ENCODE measurements around the gene FSTL3.
"Not testable (repeated sequence)": the region's sequence is repeated elsewhere in the genome, so short reads cannot be mapped to it uniquely, and the experiment has no call there.

The FSTL3 gene

DNA sequence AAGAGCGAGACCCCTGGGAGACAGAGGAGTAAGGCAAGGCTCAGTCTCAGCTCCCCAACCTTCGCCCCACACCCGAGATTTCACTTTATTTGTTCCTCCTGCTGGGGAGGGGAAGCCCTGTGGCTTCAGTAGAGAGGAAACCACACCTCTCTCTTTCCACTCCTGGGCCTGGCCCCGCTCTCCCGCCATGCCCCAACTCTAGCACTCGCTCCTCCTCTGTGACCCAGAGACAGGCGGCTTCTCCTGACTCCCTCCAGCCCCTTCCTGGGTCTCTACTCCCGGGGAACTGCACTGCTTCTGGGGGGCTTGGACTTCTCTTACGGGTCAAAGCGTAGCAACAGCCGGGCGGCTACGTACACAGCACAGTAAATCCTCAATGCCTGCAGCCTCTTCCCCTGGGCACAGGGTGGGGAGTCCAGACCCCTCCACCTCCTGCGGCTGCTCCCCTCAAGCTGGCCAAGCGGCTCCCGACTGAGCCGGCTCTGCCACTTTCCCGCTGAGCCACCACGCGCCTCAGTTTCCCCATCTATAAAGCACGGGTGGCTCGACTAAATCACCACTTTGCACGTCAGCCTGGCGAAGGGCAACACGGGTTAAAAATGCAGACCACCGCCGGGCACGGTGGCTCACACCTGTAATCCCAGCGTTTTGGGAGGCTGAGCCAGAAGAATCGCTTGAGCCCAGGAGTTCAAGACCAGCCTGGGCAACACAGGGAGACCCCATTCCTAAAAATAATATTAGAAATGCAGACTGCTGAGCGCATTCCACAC lies 14.6 kb upstream of the FSTL3 start:
- DNase-seq: peak; percentile 69

DNA sequence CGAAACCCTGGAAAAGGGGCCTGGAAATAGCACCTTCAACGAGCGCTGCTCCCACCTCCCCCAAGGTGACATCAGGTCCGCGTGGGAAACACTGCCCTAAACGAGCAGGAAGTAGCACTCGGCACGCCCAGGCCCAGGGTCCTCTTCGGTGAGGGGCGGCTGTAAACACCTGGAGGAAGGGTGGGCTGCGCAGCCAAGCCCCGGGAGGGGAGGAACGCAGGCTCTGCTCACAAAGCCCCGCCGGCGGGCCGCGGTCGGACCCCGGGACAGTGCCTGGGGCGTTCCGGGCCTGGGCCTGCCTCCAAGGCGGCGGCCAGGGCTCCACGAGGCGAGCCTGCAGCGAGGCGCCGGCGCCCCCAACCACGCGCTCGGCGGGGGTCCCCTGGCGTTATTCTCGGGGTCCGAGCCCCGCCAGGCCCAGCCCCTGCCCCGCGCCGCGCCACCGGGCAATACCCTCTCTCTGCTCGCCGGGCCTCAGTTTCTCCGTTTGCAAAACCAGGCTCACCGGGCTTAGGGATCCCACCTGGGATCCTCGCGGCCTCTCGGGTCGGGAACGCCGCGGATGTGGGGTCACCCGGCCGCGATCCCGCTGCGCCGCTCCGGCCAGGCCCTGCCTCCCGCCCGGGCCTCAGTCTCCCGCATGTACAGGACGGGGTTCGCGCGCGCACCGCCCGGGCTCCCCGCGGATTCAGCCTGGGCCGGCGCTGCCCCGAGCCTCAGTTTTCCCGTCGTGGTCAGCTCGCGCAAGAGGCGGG lies 13.8 kb upstream of the FSTL3 start:
- peak; percentile 78 for DNase-seq

DNA sequence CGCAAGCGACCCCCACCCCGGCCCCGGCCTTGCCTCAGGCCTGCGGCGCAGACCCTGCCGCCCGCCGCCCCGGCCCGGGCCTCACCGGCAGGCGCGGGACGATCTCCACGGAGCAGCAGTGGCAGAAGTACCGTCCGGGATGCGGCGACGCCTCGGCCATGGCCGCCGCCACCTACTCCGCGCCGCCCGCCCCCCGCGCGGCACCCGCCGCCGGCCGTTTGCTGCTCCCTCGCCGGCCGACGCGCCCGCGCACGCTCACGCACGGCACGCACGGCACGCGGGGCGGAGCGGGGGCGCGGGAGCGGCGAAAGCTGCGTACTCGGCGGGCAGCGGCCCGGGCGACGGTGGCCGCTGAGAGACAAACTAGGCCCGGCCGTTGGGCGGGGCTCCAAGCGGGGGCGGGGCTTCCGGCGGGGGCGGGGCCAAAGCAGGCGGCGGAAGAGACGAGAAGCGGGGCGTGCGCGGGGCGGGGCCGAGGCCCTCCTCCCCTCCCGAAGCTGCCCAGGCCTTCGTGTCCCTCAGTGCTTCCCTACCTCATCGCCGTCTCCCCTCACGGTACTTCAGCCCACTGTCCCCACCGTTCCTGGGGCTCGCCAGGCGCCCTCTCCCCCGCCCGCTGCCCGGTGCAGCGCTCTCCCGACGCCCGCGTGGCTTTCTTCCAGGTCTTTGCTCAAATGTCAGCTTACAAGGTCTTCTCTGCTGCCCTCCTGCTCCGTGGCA lies 13.1 kb upstream of the FSTL3 start, which contains the start of gene RNF126:
RNF126 (minus strand) TSS at position 253 of the 720 bp plus-strand sequence; CDS start at position 160, 93 bp downstream.
- peak; percentile 91 for DNase-seq

DNA sequence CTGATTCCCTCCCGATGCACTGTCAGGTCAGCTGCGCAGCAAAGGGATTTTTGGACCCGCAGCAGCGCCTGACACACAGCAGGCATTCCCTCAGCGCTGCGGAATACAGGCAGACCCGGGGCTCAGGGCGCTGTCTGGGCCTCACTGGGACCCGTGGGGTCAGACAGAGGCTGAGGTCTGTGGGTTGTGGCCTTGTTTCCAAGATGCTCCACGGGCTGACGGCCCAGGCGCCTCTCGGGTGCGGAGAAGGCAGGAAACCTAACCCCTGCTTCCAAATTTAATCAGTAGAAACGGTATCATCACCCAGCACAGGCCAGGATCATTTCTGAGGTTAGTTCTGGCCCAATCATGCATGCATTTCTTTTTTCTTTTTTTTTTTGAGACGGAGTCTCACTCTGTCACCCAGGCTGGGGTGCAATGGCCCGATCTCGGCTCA lies 12.5 kb upstream of the FSTL3 start:
- no peak for DNase-seq

DNA sequence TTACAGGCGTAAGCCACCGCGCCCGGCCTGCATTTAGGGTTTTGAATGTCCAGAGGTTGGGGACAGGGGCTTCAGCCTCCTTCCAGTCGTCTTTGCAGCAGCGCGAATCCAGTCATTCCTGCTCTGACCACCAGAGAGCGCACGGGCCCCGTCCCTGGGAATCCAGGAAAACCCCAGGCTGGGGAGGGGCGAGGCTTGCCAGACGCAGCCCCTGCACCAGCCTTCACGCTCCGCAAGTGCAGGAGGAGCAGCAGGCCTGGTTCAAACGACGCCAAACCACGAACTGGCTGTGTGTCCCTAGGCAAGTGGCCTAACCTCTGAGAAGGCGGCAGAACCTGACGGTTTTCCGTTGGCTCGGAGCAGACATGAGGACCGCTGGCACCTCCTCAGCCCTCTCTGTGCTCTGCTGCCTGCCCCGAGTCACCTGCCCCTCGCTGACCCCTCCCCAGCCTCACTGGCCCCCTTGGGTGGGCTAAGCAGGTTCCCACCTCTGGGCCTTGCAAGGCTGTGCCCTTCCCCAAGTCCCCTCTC lies 11.2 kb upstream of the FSTL3 start:
- peak; percentile 86 for DNase-seq

DNA sequence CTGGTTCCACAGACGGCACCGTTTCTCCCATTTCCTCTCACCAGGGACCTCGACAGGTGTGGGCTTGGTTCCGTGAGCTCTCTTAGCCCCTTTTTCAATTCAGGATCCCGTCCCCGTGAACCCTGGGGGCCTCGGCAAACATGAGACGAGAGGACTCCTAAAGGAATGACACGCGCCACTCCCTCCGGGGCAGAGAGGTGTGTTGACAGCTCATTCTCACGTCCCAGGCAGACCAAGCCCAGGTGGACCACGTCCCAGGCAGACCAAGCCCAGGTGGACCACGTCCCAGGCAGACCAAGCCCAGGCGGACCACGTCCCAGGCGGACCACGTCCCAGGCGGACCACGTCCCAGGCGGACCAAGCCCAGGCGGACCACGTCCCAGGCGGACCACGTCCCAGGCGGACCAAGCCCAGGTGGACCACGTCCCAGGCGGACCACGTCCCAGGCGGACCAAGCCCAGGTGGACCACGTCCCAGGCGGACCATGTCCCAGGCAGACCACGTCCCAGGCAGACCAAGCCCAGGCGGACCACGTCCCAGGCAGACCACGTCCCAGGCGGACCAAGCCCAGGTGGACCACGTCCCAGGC lies 9.1 kb upstream of the FSTL3 start:
- not testable (repeated sequence) for DNase-seq

DNA sequence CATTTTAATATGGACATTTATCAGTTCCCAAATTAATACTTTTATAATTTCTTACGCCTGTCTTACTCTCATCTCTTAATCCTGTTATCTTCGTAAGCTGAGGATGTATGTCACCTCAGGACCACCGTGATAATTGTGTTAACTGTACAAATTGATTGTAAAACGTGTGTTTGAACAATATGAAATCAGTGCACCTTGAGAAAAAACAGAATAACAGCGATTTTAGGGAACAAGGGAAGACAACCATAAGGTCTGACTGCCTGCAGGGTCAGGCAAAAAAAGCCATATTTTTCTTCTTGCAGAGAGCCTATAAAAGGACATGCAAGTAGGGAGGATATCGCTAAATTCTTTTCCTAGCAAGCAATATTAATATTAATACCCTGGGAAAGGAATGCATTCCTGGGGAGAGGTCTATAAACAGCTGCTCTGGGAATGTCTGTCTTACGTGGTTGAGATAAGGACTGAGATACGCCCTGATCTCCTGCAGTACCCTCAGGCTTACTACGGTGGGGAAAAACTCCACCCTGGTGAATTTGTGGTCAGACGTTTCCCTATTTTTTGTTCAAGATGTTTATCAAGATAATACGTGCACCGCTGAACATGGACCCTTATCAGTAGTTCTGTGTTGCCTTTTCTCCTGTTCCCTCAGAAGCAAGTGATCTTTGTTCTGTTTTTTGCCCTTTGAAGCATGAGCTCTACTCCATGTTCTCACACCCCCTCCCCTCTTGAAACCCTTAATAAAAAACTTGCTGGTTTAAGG lies 7.3 kb upstream of the FSTL3 start:
- not testable (repeated sequence) for DNase-seq

DNA sequence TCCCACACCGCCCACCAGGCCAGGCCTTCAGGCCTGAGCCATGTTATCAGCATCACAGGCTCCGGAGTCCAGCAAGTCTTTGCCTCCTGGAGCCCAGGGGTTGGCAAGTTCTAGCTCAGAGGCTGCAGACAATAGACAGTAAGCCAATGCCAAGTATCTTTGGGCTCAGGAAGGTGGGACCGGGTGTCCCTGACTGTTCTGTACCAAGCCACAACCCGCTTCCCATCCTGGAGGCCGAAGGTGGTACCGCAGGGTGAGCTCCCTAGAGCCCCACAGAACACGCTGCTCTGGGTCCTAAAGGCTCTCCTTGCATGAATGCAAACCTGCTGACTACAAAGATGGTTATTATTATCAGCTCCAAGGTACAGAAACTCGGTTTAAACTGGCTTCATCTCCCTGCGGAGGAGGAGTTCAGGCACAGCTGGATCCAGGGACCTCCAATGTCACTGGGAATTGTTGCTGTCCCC lies 5.5 kb upstream of the FSTL3 start:
- no peak for DNase-seq

DNA sequence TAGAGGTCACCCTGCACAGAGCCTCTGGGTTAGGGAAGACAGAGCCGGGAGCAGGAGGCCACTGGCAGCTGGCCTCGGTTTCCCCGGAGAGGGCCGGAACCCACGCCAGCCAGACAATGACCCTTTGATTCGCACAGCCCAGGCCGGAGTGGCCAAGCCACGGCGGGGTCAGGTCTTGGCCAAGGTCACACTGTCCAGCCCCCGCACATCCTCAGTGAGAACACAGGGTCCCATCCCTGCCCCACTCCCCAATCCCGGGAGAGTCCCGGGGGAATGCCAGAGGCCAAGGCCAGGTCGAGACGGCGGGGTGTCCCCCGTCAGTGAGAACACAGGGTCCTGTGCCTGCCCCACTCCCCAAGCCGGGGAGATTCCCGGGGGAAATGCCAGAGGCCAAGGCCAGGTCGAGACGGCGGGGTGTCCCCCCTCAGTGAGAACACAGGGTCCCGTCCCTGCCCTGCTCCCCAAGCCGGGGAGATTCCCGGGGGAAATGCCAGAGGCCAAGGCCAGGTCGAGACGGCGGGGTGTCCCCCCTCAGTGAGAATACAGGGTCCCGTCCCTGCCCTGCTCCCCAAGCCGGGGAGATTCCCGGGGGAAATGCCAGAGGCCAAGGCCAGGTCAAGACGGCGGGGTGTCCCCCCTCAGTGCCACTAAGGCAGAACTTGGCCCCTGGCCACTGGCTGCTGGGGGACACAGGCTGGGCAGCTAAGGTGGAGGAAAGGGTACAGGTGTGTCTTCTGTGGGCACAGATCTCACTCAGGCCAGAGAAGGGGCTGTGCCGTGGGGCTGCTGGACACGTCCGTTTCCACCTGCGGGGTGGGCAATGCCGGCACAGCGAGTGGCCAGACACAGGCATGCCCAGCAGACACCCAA lies 1.7 kb upstream of the FSTL3 start:
- DNase-seq: no peak

DNA sequence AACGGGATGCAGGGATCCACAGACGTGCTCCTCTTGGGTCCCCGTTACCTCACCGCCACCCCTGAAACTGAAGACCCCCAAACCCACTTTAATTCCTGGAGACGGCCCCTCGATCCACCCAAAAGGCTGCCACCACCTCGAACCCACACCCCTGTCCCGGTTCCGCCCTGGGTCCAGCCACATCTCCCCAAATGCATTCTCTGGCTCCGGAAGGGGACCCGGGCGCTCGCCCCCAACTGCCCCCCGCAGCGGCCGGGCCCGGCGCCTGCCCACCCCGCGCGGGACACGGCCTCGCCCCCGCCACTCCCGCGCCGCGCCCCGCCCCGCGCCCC lies 219 bp upstream of the FSTL3 start:
- no peak for DNase-seq

DNA sequence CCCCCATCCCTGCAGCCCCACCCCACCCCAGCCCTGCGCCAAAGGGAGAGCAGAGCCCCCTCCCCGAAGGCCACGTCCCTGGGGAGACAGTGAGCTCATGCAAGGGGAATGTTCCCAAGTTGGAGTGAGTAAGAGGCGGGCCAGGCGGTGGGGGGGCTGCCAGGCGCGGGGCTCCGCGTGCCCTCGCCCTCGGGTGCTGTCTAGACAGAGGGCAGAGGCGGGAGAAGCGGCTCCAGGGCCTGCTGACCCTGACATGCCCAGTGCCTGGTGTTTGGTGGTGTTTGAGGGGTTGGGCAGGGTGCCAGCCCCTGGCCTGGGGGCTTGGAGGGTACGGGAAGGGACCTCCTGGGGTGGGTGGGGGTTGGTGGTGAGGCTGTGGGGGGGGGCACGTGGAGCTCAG lies 1.0 kb downstream of the FSTL3 start:
- DNase-seq: no peak

DNA sequence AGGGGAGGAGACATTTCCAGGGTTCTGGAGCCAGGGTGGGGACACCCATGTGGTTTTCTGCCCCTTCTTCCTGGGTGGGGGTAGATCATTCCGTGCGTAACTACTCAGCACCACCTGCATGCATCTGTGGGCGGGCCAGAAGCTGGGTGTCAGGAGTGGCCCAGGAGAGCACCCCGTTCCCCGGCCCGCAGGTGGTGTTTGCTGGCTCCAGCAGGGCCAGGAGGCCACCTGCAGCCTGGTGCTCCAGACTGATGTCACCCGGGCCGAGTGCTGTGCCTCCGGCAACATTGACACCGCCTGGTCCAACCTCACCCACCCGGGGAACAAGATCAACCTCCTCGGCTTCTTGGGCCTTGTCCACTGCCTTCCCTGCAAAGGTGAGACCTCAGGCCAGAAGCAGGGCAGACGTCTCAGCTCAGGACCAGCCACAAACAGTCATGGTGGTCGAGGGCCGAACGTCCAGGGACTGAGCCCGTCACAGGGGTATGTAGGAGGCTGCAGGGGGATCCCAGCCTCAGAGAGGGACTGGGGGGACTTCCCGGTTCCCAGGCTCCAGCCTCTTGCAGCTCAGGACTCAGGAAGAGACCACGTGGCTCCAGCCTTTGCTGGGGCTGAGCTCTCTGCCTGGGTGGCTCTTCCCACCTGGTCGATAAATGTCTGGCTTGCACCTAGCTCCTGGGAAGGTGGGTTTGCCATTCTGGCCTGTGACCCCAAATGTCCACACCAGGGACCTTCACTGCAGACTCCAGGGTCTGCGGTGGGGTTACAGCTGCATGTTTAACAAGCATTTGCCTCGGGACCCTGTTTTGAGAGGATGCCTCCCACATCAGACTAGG lies 1.6 kb downstream of the FSTL3 start:
- DNase-seq: no peak

DNA sequence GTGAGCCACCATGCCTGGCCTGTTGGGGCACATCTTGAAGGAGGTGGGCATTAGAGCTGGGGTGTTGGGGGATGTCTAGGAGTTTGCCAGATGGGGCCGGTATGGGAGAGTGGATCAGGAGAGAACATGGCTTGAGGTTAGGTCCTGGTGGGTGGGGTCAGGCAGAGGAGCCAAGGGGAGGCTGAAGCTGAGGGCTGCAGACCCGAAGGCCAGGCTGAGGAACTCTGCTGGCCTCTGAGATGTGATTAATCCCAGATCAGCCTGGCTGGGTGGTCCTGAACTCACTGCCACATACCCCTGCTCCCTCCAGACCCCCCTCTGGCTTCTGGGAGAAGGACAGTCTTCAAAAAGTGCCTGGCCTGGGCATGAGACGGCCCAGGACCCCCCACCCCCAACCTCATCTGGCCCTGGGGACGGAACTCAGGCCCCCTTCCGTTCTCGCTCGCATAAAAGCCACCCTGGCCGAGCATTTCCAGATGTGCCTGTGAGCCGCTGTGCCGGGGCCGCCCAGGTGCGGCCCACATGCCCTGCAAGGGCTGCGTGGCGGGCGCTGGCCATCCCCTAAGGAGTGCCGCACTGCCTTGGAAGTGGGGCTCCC lies 2.7 kb downstream of the FSTL3 start:
- no peak for DNase-seq

DNA sequence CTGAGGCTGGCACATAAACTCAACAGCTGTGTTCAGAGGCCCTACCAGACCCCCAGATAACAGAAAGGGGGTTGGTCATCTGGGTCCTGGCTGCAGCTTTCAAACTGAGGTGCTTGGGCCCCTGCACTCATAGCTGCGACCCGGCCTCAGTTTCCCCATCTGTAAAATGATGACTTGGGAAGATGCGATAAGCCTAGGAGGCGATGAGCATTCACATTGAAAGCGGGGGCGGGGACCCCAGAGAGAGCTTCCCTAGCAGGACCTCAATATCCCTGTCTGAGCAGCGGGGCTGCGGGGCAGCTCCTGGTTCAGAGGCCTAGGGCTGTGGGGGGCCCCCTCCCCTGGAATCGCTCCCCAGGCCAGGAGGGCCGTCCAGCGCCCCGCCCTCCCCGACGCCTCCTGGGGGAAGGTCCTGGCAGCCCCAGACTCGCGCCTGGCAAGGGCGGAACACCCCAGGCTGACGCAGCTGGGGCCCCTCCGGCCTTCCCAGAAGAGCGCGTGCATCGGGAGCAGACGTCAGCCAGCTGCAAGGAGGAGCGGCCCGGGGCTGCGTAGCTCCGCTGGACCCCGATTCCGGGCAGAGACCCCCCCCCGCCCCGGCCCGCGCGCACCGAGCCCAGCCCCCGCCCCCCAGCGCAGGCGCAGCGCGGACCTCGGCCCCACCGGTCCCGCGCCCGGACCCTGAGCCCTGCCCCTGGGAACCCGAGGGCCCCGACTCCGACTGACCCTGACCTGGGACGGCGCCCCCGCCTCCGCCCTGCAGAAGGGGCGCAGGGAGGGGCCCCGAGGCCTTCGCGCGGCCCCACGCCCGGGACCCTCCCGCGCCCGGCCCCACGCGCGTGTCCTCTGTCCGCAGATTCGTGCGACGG lies 3.5 kb downstream of the FSTL3 start:
- DNase-seq: peak; percentile 31

DNA sequence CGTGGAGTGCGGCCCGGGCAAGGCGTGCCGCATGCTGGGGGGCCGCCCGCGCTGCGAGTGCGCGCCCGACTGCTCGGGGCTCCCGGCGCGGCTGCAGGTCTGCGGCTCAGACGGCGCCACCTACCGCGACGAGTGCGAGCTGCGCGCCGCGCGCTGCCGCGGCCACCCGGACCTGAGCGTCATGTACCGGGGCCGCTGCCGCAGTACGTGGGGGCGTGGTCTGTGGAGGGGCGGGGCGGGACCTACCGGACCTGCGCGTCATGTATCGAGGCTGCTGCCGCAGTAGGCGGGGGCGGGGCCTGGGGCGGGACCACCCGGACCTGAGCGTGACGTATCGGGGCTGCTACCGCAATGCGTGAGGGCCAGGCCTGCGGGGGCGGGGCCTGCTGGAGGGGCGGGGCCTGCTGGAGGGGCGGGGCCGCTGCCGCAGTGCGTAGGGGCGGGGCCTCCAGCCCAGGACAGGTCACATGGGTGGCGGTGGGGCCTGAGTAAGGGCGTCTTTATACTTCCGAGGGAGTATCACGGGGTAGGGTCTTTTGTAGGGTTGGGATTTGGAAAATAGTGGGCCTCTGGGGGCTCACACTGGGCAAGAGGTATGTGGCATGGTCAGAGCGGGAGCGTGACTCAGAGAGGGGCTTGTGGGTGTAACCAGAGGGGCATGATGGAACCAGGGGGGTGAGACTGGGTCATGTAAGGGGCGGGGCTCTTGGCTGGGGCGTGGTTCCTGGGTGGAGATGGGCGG lies 4.3 kb downstream of the FSTL3 start:
- peak; percentile 99 for DNase-seq

DNA sequence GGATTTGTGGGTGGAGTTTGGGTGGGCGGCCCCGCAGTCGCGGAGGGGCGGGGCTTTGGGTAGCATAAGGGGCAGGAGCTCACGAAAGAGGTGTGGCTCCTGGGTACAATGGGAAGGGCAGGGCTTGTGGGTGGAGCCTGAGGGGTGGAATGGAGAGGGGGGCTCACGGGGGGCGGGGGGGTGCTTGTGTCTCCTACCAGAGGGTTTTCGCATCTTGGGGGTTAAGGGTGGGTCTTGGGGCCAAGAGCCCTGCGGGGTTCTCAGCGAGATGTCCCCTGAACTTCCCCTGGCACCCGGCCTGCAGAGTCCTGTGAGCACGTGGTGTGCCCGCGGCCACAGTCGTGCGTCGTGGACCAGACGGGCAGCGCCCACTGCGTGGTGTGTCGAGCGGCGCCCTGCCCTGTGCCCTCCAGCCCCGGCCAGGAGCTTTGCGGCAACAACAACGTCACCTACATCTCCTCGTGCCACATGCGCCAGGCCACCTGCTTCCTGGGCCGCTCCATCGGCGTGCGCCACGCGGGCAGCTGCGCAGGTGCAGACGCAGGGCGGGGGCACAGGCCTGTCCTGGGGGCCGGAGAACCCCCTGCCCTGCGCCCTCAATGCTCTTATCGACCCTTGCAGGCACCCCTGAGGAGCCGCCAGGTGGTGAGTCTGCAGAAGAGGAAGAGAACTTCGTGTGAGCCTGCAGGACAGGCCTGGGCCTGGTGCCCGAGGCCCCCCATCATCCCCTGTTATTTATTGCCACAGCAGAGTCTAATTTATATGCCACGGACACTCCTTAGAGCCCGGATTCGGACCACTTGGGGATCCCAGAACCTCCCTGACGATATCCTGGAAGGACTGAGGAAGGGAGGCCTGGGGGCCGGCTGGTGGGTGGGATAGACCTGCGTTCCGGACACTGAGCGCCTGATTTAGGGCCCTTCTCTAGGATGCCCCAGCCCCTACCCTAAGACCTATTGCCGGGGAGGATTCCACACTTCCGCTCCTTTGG lies 5.1 kb downstream of the FSTL3 start:
- no peak for DNase-seq
